ENCODE results near the gene LIPC.

The LIPC gene

GRCh38 chr15:58458076-58458475 is 26.3 kb downstream of the LIPC start:
- no peak for TF ChIP-seq CTCF (IDR thresholded peaks at IDR 0.05; ENCODE audit: low read length, missing control alignments)
- peak; percentile 54 for DNase-seq (ENCODE audit: low read depth)
- no peak overlapping the region for H3K4me3 ChIP-seq (replicated peaks; ENCODE audit: low read depth, low read length)

- no peak for TF ChIP-seq CTCF (IDR thresholded peaks at IDR 0.05; ENCODE audit: low read length, missing control alignments)
- DNase-seq (ENCODE audit: low read depth): no peak
- H3K4me3 ChIP-seq (replicated peaks; ENCODE audit: low read depth, low read length): no peak overlapping the region
Measured at GRCh38 chr15:58459045-58459444, 27.3 kb downstream of the LIPC start.

GRCh38 chr15:58459560-58459959 is 27.8 kb downstream of the LIPC start:
- no peak for DNase-seq (ENCODE audit: low read depth)
- no peak for TF ChIP-seq CTCF (IDR thresholded peaks at IDR 0.05; ENCODE audit: low read length, missing control alignments)
- no peak overlapping the region for H3K4me3 ChIP-seq (replicated peaks; ENCODE audit: low read depth, low read length)

GRCh38 chr15:58460116-58460790 is 28.5 kb downstream of the LIPC start:
- DNase-seq (ENCODE audit: low read depth): no peak
- no peak overlapping the region for H3K4me3 ChIP-seq (replicated peaks; ENCODE audit: low read depth, low read length)
- TF ChIP-seq CTCF (IDR thresholded peaks at IDR 0.05; ENCODE audit: low read length, missing control alignments): no peak

- DNase-seq (ENCODE audit: low read depth): no peak
- no peak for TF ChIP-seq CTCF (IDR thresholded peaks at IDR 0.05; ENCODE audit: low read length, missing control alignments)
Measured at GRCh38 chr15:58460872-58461271, 29.1 kb downstream of the LIPC start.

GRCh38 chr15:58462547-58462946 is 30.8 kb downstream of the LIPC start:
- TF ChIP-seq CTCF (IDR thresholded peaks at IDR 0.05; ENCODE audit: low read length, missing control alignments): no peak
- H3K4me3 ChIP-seq (replicated peaks; ENCODE audit: low read depth, low read length): no peak overlapping the region
- no peak for DNase-seq (ENCODE audit: low read depth)

More at GRCh38 chr15:58460872-58461271, 29.1 kb downstream of the LIPC start:
- no peak overlapping the region for H3K4me3 ChIP-seq (replicated peaks; ENCODE audit: low read depth, low read length)
